Hematopoietic multipotent progenitor cell treated with erythropoietin and hydrocortisone succinate and interleukin-3 and kit ligand, for 4 days (in vitro differentiated cells): Measurements from ENCODE around the gene ZEB2.

Source experiments
- DNase-seq: peaks from one replicate; pipeline ENCODE4 v3.0.0-alpha.2; 2015

Gene ZEB2

GRCh38 chr2:144446136-144446535 lies 73.8 kb downstream of the ZEB2 start:
- no peak for DNase-seq

GRCh38 chr2:144445196-144445595 lies 74.7 kb downstream of the ZEB2 start:
- no peak for DNase-seq

GRCh38 chr2:144443837-144444817 lies 75.8 kb downstream of the ZEB2 start:
- no peak for DNase-seq

GRCh38 chr2:144441711-144442141 lies 78.2 kb downstream of the ZEB2 start:
- peak; percentile 89 for DNase-seq

GRCh38 chr2:144439993-144440392 lies 79.9 kb downstream of the ZEB2 start:
- DNase-seq: no peak

- no peak for DNase-seq
Measured at GRCh38 chr2:144438801-144439631, 80.9 kb downstream of the ZEB2 start.

- no peak for DNase-seq
Measured at GRCh38 chr2:144437636-144438035, 82.3 kb downstream of the ZEB2 start.

- no peak for DNase-seq
Measured at GRCh38 chr2:144434425-144435222, 85.3 kb downstream of the ZEB2 start.

GRCh38 chr2:144432921-144433320 lies 87.0 kb downstream of the ZEB2 start:
- DNase-seq: no peak

- DNase-seq: no peak
Measured at GRCh38 chr2:144431998-144432397, 87.9 kb downstream of the ZEB2 start.

- DNase-seq: no peak
Measured at GRCh38 chr2:144431392-144431783, 88.5 kb downstream of the ZEB2 start.

- no peak for DNase-seq
Measured at GRCh38 chr2:144430722-144431391, 89.1 kb downstream of the ZEB2 start.

GRCh38 chr2:144429396-144430112 lies 90.4 kb downstream of the ZEB2 start:
- DNase-seq: no peak

GRCh38 chr2:144426981-144427479 lies 92.9 kb downstream of the ZEB2 start:
- no peak for DNase-seq

- peak; percentile 47 for DNase-seq
Measured at GRCh38 chr2:144426355-144426754, 93.6 kb downstream of the ZEB2 start.

GRCh38 chr2:144424559-144425240 lies 95.2 kb downstream of the ZEB2 start:
- DNase-seq: no peak

- no peak for DNase-seq
Measured at GRCh38 chr2:144421606-144422510, 98.1 kb downstream of the ZEB2 start.

GRCh38 chr2:144419218-144419617 lies 100.7 kb downstream of the ZEB2 start:
- DNase-seq: no peak

- no peak for DNase-seq
Measured at GRCh38 chr2:144415386-144415785, 104.5 kb downstream of the ZEB2 start.
